Rectal smooth muscle tissue (tissue), 1 donor: ENCODE measurements around the gene MMP19.
"Not testable (repeated sequence)": the region's sequence is repeated elsewhere in the genome, so short reads cannot be mapped to it uniquely, and the experiment has no call there.

Experiments
- H3K27ac ChIP-seq: one replicate; pipeline ENCODE4 v1.7.0; 2013; ENCODE audit warnings: low read depth, low read length, inconsistent platforms
- H3K27me3 ChIP-seq: one replicate; pipeline ENCODE4 v1.7.0; 2013; ENCODE audit warnings: low read length; ENCODE audit not compliant: control insufficient read depth, insufficient read depth
- H3K36me3 ChIP-seq: one replicate; pipeline ENCODE4 v1.7.0; 2013; ENCODE audit warnings: low read length; ENCODE audit not compliant: control insufficient read depth, insufficient read depth
- H3K4me1 ChIP-seq: one replicate; pipeline ENCODE4 v1.7.0; 2013; ENCODE audit warnings: low read length; ENCODE audit not compliant: control insufficient read depth, insufficient read depth
- H3K4me3 ChIP-seq: one replicate; pipeline ENCODE4 v1.7.0; 2013; ENCODE audit warnings: low read length
- H3K9ac ChIP-seq: one replicate; pipeline ENCODE4 v1.7.0; 2013; ENCODE audit warnings: low read length

MMP19 gene

GRCh38 chr12:55839345-55840140 is 3.2 kb downstream of the MMP19 start:
- Histone ChIP-seq H3K27ac (no peak overlapping the region), H3K9ac (no peak overlapping the region), H3K4me3 (no peak overlapping the region), H3K27me3 (no peaks in the 10 kb centered on the region), H3K36me3 (no peaks in the 10 kb centered on the region), H3K4me1 (no peaks in the 10 kb centered on the region)

GRCh38 chr12:55838361-55838760 is 4.4 kb downstream of the MMP19 start:
- H3K4me3 ChIP-seq, result no peak overlapping the region
- H3K27ac ChIP-seq, result no peak overlapping the region
- no peaks in the 10 kb centered on the region for H3K27me3 ChIP-seq
- no peaks in the 10 kb centered on the region for H3K4me1 ChIP-seq
- no peaks in the 10 kb centered on the region for H3K36me3 ChIP-seq
- H3K9ac ChIP-seq, result no peak overlapping the region

- not testable (repeated sequence) for H3K27ac ChIP-seq, H3K9ac ChIP-seq, H3K36me3 ChIP-seq, H3K4me3 ChIP-seq, H3K27me3 ChIP-seq, H3K4me1 ChIP-seq
Measured at GRCh38 chr12:55834400-55834799, 8.3 kb downstream of the MMP19 start.

GRCh38 chr12:55833056-55833455 is 9.7 kb downstream of the MMP19 start:
- H3K27me3 ChIP-seq, result no peaks in the 10 kb centered on the region
- H3K9ac ChIP-seq, result no peak overlapping the region
- peaks cover 3% of the 10 kb centered on the region for H3K4me1 ChIP-seq
- H3K4me3 ChIP-seq, result no peak overlapping the region
- H3K36me3 ChIP-seq, result no peaks in the 10 kb centered on the region
- no peak overlapping the region for H3K27ac ChIP-seq

GRCh38 chr12:55831447-55831815 is 11.3 kb downstream of the MMP19 start:
- Histone ChIP-seq H3K27me3 (no peaks in the 10 kb centered on the region), H3K4me3 (peak overlapping the region; percentile 80), H3K4me1 (peaks cover 5% of the 10 kb centered on the region), H3K27ac (peak overlapping the region; percentile 85), H3K9ac (no peak overlapping the region), H3K36me3 (no peaks in the 10 kb centered on the region)

- Histone ChIP-seq H3K4me1 (peaks cover 5% of the 10 kb centered on the region), H3K4me3 (peak overlapping the region; percentile 80), H3K27ac (peak overlapping the region; percentile 85), H3K27me3 (no peaks in the 10 kb centered on the region), H3K36me3 (no peaks in the 10 kb centered on the region), H3K9ac (peak overlapping the region; percentile 84)
Measured at GRCh38 chr12:55830601-55831446, 11.9 kb downstream of the MMP19 start.

GRCh38 chr12:55829967-55830600 is 12.7 kb downstream of the MMP19 start:
- Histone ChIP-seq H3K27ac (peak overlapping the region; percentile 85), H3K36me3 (no peaks in the 10 kb centered on the region), H3K4me3 (peak overlapping the region; percentile 80), H3K9ac (peak overlapping the region; percentile 84), H3K27me3 (no peaks in the 10 kb centered on the region), H3K4me1 (peaks cover 5% of the 10 kb centered on the region)

- peaks cover 5% of the 10 kb centered on the region for H3K4me1 ChIP-seq
- H3K27me3 ChIP-seq, result no peaks in the 10 kb centered on the region
- peak overlapping the region; percentile 77 for H3K4me3 ChIP-seq
- H3K36me3 ChIP-seq, result no peaks in the 10 kb centered on the region
- H3K27ac ChIP-seq, result peak overlapping the region; percentile 85
- peak overlapping the region; percentile 24 for H3K9ac ChIP-seq
Measured at GRCh38 chr12:55828357-55828756, 14.4 kb downstream of the MMP19 start.

GRCh38 chr12:55827806-55828205 is 14.9 kb downstream of the MMP19 start:
- peaks cover 5% of the 10 kb centered on the region for H3K4me1 ChIP-seq
- H3K27ac ChIP-seq, result no peak overlapping the region

GRCh38 chr12:55824726-55825125 is 18.0 kb downstream of the MMP19 start:
- peaks cover 2% of the 10 kb centered on the region for H3K4me1 ChIP-seq
- no peaks in the 10 kb centered on the region for H3K27me3 ChIP-seq
- H3K36me3 ChIP-seq, result peaks cover 4% of the 10 kb centered on the region
- no peak overlapping the region for H3K4me3 ChIP-seq
- H3K27ac ChIP-seq, result no peak overlapping the region
- no peak overlapping the region for H3K9ac ChIP-seq

More at GRCh38 chr12:55827806-55828205, 14.9 kb downstream of the MMP19 start:
- no peak overlapping the region for H3K9ac ChIP-seq
- no peaks in the 10 kb centered on the region for H3K27me3 ChIP-seq
- peak overlapping the region; percentile 77 for H3K4me3 ChIP-seq
- H3K36me3 ChIP-seq, result no peaks in the 10 kb centered on the region

GRCh38 chr12:55823419-55823818 is 19.3 kb downstream of the MMP19 start:
- no peak overlapping the region for H3K4me3 ChIP-seq
- H3K36me3 ChIP-seq, result peaks cover 7% of the 10 kb centered on the region
- H3K27ac ChIP-seq, result no peak overlapping the region
- peaks cover 6% of the 10 kb centered on the region for H3K4me1 ChIP-seq
- no peaks in the 10 kb centered on the region for H3K27me3 ChIP-seq
- no peak overlapping the region for H3K9ac ChIP-seq

- Histone ChIP-seq H3K27me3 (no peaks in the 10 kb centered on the region), H3K9ac (no peak overlapping the region), H3K4me3 (no peak overlapping the region), H3K4me1 (peaks cover 7% of the 10 kb centered on the region), H3K27ac (no peak overlapping the region), H3K36me3 (peaks cover 7% of the 10 kb centered on the region)
Measured at GRCh38 chr12:55822228-55822627, 20.5 kb downstream of the MMP19 start.
